ENCODE results near the gene ZNF526.

- no peak for TF ChIP-seq POLR2A (IDR thresholded peaks at IDR 0.05)
- TF ChIP-seq, protein P1, sequence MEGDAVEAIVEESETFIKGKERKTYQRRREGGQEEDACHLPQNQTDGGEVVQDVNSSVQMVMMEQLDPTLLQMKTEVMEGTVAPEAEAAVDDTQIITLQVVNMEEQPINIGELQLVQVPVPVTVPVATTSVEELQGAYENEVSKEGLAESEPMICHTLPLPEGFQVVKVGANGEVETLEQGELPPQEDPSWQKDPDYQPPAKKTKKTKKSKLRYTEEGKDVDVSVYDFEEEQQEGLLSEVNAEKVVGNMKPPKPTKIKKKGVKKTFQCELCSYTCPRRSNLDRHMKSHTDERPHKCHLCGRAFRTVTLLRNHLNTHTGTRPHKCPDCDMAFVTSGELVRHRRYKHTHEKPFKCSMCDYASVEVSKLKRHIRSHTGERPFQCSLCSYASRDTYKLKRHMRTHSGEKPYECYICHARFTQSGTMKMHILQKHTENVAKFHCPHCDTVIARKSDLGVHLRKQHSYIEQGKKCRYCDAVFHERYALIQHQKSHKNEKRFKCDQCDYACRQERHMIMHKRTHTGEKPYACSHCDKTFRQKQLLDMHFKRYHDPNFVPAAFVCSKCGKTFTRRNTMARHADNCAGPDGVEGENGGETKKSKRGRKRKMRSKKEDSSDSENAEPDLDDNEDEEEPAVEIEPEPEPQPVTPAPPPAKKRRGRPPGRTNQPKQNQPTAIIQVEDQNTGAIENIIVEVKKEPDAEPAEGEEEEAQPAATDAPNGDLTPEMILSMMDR (IDR thresholded peaks at IDR 0.05): no peak
These were observed 12.3 kb downstream of the ZNF526 start for GRCh38 chr19:42232435-42232834.

All from body of pancreas (tissue), 4 donors.